Uterus (tissue), 4 donors: ENCODE data around the gene FANCC. TPM values are rescaled to one million over a fixed set of nuclear protein-coding genes. Genes with fewer than 3 reads are reported as not detected.

ENCODE experiments used
- DNase-seq, 2 donors: peaks; one replicate each; pipeline ENCODE4 v3.0.0-alpha.2; 2019 to 2020
- H3K27ac ChIP-seq, 2 donors: fragments of 200-600 bp; sonication (generic); 1 replicate in 1 of 2; 2 replicates in 1 of 2; pipeline ENCODE4 v1.5.1; 2016 to 2018
- H3K27me3 ChIP-seq, 2 donors: fragments of 200-600 bp; sonication (generic); one replicate each; pipeline ENCODE4 v1.5.1; 2018 to 2019; ENCODE audit warnings: control low read depth in 1 of 2
- H3K36me3 ChIP-seq, 2 donors: fragments of 200-600 bp; sonication (generic); one replicate each; pipeline ENCODE4 v1.5.1; 2019; ENCODE audit warnings: control low read depth in 1 of 2
- H3K4me1 ChIP-seq, 2 donors: fragments of 200-600 bp; sonication (generic); one replicate each; pipeline ENCODE4 v1.5.1; 2018 to 2019; ENCODE audit warnings: control low read depth in 1 of 2
- H3K4me3 ChIP-seq, 2 donors: fragments of 200-600 bp; sonication (generic); 1 replicate in 1 of 2; 2 replicates in 1 of 2; pipeline ENCODE4 v1.5.1; 2018 to 2019; ENCODE audit warnings: mild to moderate bottlenecking in 1 of 2
- H3K9me3 ChIP-seq, 2 donors: fragments of 200-600 bp; sonication (generic); one replicate each; pipeline ENCODE4 v1.5.1; 2019; ENCODE audit warnings: control low read depth in 1 of 2
- CTCF ChIP-seq, 4 experiments: fragments of 200-600 bp in 2 of 4; fragments of 450-650 bp in 2 of 4; sonication (generic) in 2 of 4; IDR thresholded peaks; one replicate each; pipeline ENCODE4 v1.5.1; 2016 to 2019; ENCODE audit warnings: antibody characterized with exemption in 4 of 4, mild to moderate bottlenecking in 2 of 4, moderate library complexity in 1 of 4
- POLR2A ChIP-seq, 2 donors: fragments of 450-650 bp; IDR thresholded peaks; one replicate each; pipeline ENCODE4 v1.6.1; 2016; ENCODE audit warnings: antibody characterized with exemption in 2 of 2, mild to moderate bottlenecking in 1 of 2, moderate library complexity in 1 of 2
- intact Hi-C: fragments of 100-400 bp; cut with DNase I; formaldehyde crosslinking; loops from one replicate; pipeline ENCODE4 v1.15.1; 2023; ENCODE audit warnings: low total_unique reads
- total RNA-seq, 4 donors: library from RNA; depleted of rRNA in 3 of 4; stranded (reverse); fragments of >200 nt in 3 of 4; gene quantifications; one replicate each; pipeline versions ENCODE4 v1.1.0 to v1.2.4, GENCODE V29; 2014 to 2023
- donor health status: DM: yes; HTN: yes; CAD: no.

FANCC gene
- total RNA-seq, 4 donors from 2014 or later: 4.1 to 21.4 (median 15.9) TPM

- intact Hi-C loops: no loop called here
- Histone ChIP-seq H3K4me3 (no peak overlapping the region), H3K4me1 (peaks cover 18 to 24% of the 10 kb centered on the region in 2 donors), H3K9me3 (no peaks in the 10 kb centered on the region), H3K36me3 (no peaks in the 10 kb centered on the region), H3K27ac (peak overlapping the region; percentile 13), H3K27me3 (no peaks in the 10 kb centered on the region)
- DNase-seq: no peak
- TF ChIP-seq POLR2A (IDR thresholded peaks at IDR 0.05) (no peak), CTCF (IDR thresholded peaks at IDR 0.05) (no peak)
Observed at GRCh38 chr9:95080961-95081647, 236.4 kb downstream of the FANCC start.

DNA sequence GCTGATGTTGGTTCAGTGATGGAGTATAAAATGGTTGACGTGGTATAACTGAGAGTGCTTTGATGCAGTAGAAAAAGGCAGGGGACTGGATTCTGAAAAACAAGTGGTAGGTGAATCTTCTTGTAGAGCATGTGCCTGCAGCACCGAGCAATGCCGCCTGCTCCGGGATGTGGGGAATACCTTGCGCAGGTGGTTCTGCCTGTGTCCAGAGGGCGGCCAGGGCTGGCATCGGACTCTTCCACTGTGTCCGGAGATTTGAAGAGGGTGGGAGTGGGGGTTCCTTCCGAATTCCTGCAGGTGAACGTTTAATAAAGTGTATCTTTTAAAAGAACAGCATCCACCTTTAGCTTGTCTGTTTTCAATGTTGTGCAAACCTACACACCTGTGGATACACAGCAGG is 238.0 kb downstream of the FANCC start:
- no peak overlapping the region for H3K4me3 ChIP-seq
- intact Hi-C loops: no loop called here
- DNase-seq: peak in 1 of 2 donors; percentile 20
- H3K27me3 ChIP-seq: no peaks in the 10 kb centered on the region
- H3K27ac ChIP-seq: peak overlapping the region; percentile 73
- no peaks in the 10 kb centered on the region for H3K36me3 ChIP-seq
- TF ChIP-seq POLR2A (IDR thresholded peaks at IDR 0.05) (no peak), CTCF (IDR thresholded peaks at IDR 0.05) (no peak)
- H3K9me3 ChIP-seq: no peaks in the 10 kb centered on the region
- H3K4me1 ChIP-seq: peaks cover 20 to 32% of the 10 kb centered on the region in 2 donors

DNA sequence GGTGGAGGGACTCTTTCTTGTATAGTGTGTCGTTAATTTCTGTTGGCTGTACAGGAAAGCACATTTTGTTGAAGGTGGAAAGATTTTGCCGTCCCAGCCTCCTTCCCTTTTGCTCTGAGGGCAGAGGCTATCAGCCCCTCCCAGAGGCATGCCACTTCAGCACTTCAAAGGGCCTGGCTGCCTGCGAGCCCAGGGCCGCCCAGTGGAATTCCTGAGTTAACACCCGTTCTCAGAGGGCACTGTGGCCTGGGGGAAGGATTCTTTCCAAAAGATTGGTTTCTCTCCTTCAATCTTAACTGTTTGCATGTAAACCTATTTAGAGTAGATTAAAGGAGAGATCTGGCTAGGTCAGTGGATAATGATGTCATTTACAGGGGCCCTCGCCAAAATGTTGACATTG is 238.6 kb downstream of the FANCC start:
- TF ChIP-seq CTCF (IDR thresholded peaks at IDR 0.05) (no peak), POLR2A (IDR thresholded peaks at IDR 0.05) (no peak)
- peak in 1 of 2 donors; percentile 11 for DNase-seq
- H3K4me1 ChIP-seq: peaks cover 20 to 35% of the 10 kb centered on the region in 2 donors
- H3K9me3 ChIP-seq: no peaks in the 10 kb centered on the region
- peak overlapping the region; percentile 73 for H3K27ac ChIP-seq
- intact Hi-C loops: no loop called here
- H3K27me3 ChIP-seq: no peaks in the 10 kb centered on the region
- H3K4me3 ChIP-seq: no peak overlapping the region
- no peaks in the 10 kb centered on the region for H3K36me3 ChIP-seq

GRCh38 chr9:95078511-95078910 is 239.0 kb downstream of the FANCC start:
- Histone ChIP-seq H3K4me1 (peaks cover 20 to 36% of the 10 kb centered on the region in 2 donors), H3K27ac (peak overlapping the region; percentile 73), H3K36me3 (no peaks in the 10 kb centered on the region), H3K27me3 (no peaks in the 10 kb centered on the region), H3K9me3 (no peaks in the 10 kb centered on the region), H3K4me3 (no peak overlapping the region)
- DNase-seq: peak in 1 of 2 donors; percentile 23
- intact Hi-C loops: no loop called here
- no peak for TF ChIP-seq POLR2A (IDR thresholded peaks at IDR 0.05)
- TF ChIP-seq CTCF (IDR thresholded peaks at IDR 0.05): no peak

- Histone ChIP-seq H3K4me1 (peaks cover 20 to 36% of the 10 kb centered on the region in 2 donors), H3K27ac (peak overlapping the region; percentile 73), H3K9me3 (no peaks in the 10 kb centered on the region), H3K27me3 (no peaks in the 10 kb centered on the region), H3K4me3 (no peak overlapping the region), H3K36me3 (no peaks in the 10 kb centered on the region)
- intact Hi-C loops: no loop called here
- TF ChIP-seq POLR2A (IDR thresholded peaks at IDR 0.05) (no peak), CTCF (IDR thresholded peaks at IDR 0.05) (peak in 1 of 4 experiments; percentile 0)
- no peak for DNase-seq
Observed at GRCh38 chr9:95077766-95078370, 239.6 kb downstream of the FANCC start.
